Stimulated activated CD4-positive, alpha-beta T cell treated with anti-CD3 and anti-CD28 coated beads, Interleukin-12 subunit alpha, Interleukin-12 subunit beta, amount 100 ng/mL, for 48 hours (primary cell): ENCODE data around the gene DLEU7.

Experiments used
- DNase-seq, 3 donors: peaks; one replicate each; pipeline ENCODE4 v3.0.0-alpha.2; 2020; ENCODE audit warnings: low read depth in 2 of 3, low spot score in 1 of 3

Gene DLEU7

DNA sequence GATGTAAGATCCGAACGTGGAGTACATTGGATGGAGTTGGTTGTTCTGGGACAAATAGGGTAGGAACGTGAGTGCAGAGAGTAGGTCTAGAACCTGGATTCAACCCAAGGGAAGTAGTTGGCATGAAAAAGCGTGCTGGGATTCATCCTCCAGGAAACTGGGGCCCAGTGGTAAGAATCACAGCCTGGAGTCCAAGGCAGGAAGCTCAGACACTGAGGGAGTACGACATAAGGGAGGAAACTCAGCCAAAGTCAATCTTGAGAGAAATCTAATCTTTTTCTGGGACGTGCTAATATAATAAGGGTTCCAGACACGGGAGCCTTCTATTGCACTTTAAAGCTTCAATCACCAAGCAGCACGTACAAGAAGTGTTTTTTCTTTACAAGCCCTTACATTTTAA, 46.4 kb downstream of the DLEU7 start:
- no peak for DNase-seq

DNA sequence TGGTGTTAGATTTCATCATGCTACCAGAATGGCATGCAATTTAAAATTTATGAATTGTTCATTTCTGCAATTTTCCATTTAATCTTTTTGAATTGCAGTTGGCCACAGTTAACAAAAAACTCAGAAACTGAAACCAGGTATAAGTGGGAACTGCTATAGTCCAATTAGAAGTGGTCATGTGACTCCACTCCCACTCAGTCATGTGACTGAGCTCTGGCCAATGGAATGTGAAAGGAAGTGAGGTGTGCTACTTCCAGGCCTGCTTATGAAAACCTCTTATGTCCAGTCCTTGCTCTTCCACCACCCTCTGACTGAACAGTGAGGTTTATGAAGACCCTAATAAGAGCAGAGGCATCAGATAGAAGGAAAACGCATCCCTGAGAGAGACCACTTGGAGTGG, 47.0 kb downstream of the DLEU7 start:
- no peak for DNase-seq

DNA sequence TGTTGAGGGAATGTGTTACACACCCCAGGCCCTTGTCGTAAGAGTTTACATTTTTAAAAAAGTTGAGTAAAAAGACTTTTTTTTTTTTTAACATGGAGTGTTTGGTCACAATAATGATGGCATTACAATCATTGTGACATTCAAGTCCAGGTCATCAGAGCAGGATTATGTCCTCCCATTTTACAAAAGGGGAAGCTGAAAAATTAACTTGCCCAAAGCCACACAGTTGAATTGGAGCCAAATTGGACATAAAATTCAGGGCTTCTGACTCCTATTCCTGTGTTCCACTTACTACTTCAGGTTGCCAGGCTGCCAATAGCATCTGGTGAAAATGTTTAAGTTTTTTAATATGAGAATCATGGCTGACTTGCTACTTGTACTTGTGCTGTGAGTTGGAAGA, 49.3 kb downstream of the DLEU7 start:
- DNase-seq: no peak

DNA sequence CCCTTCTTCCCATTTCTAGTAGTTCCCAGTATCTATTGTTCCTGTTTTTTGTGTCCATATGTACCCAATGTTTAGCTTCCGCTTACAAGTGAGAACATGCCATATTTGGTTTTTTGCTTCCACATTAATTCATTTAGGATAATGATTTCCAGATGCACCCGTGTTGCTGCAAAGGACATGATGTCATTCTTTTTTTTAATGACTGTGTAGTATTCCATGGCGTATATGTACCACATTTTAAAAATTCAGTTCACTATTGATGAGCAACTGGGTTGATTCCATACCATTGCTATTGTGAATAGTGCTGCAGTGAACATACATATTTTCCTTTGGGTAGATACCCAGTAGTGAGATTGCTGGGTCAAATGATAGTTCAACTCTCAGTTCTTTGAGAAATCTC, 50.5 kb downstream of the DLEU7 start:
- no peak for DNase-seq

DNA sequence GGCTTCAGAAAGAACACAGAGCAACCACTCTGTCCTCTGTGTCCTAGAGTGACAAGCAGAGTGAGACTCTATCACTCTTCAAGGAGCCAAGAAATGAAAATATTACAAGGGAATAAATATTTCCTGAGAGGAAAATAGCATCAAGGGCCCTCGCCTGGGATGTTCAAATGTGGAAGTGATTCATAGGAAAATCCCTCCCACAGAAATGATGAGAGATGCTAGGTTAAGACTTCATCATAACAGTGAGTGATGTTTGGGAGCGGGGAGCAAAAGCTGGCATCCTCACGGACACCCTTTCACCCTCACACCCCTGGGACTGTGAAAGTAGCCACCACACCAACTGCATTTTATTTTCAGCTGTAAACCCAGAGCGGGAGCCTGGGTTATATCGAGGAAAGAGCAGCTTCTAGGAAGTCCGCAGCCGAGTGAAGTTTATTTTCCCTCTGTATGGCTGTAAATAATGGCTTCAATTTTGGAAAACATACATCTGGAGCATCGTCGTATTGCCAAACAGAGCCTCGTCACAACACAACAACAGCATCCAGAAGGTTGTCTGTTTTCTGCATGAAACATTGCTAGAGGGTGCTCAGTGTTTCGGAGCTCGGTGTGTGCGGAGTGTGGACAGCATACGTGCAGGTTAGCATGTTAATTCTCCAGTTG, 54.8 kb downstream of the DLEU7 start:
- no peak for DNase-seq

DNA sequence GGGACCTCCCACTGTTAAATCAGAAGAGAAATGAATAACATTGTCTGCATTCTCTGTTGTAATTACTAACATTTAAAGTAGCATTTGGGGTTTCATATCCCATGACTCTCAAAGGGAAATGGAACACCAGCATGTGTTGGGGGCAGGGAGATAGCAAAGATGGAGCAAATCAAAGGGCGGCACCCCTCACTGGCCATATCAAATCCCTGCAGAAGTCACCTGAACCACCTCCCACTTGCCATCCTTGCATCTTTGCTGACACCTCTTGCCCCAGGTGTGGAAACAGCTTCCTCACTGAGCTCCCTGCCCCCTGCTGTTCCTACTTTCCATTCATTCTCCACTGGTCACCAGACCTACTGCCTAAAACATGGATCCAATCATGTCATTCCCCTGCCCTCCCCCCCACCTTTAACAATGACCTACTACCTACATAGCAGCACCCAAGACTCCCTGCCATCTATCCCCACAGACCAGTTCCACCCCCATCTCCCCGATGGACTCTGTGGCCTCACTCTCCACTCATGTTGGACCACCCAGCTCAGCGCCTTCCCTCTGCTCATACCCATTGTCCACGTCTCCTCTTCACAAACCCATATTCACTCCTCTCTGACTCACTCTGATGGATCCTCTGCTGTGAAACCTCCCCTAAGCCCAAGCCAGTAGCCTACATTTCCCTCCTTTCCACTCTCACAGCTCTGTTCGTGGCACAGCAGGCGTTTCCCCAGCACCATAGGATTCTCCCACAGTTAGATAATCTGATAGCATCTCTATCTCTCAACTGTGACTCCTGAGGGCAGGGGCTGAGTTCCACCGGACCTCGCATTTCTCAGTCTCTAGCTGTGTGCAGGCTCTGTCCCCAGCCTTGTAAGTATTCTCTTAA, 55.9 kb downstream of the DLEU7 start:
- DNase-seq: no peak

DNA sequence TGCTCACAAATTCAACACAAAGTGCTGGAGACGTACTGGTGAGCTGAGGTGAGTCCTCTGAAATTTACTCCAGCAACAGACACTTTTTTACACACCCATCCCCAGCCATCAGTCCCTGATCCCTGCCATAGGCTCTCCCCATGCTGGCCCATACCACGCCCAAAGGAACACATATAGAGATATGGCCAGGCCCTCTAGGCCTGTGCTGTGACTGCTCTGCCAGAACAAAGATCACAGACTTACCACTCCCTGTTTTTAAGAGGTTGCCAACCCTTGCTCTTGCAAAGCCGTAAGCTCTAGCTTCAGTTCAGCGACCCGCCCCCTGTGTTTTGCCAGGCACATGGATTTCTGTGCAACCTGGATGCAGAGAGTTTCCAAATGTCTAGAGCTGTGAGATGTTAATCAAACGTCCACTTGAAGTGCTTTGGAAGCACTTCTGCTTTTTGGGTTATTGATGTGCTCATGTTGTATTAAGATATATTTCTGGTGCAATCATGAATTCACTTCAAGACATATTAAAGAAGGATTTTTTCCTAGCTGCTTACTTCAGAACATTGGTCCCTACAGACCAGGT, 59.7 kb downstream of the DLEU7 start:
- no peak for DNase-seq

DNA sequence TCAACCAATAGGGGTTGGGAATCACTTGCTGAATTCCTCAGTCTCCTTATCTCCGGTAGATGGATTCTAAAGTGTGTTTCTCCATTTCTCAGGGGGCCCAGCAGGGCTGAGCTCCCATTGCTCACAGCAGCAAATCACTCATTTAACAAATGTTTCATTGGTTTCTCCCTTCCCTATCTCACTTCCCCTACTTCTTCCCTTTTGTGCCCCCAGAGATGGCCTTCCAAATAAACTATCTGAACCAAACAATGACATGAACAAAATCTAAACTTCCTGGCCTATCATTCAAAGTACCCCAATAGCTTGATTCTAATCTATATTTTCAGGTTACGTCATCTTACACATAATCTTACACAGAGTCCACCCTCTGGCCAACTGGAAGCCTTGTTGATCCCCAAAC, 60.4 kb downstream of the DLEU7 start:
- DNase-seq: no peak

GRCh38 chr13:50780201-50781015, 63.1 kb downstream of the DLEU7 start:
- no peak for DNase-seq

- DNase-seq: no peak
Observed at GRCh38 chr13:50779443-50780200, 63.9 kb downstream of the DLEU7 start.
